IPS DF 6.9 (cell line): ENCODE data around the gene IDH2.

ENCODE experiments used
- DNase-seq: peaks from one replicate; pipeline ENCODE4 v3.0.0-alpha.2; 2013; ENCODE audit warnings: low read depth, low spot score
- H3K27ac ChIP-seq: one replicate; pipeline ENCODE4 v1.5.1; 2013; ENCODE audit warnings: low read length, control low read depth
- H3K27me3 ChIP-seq: 2 replicates; pipeline ENCODE4 v1.6.1; 2013; ENCODE audit warnings: mild to moderate bottlenecking, low read length; ENCODE audit not compliant: control insufficient read depth, insufficient read depth
- H3K36me3 ChIP-seq: 2 replicates; pipeline ENCODE4 v1.6.1; 2013; ENCODE audit warnings: low read length; ENCODE audit not compliant: control insufficient read depth, insufficient read depth
- H3K4me1 ChIP-seq: 2 replicates; pipeline ENCODE4 v1.6.1; 2013; ENCODE audit warnings: low read length; ENCODE audit not compliant: control insufficient read depth, insufficient read depth
- H3K4me3 ChIP-seq: 2 replicates; pipeline ENCODE4 v1.5.1; 2013; ENCODE audit warnings: mild to moderate bottlenecking, low read length
- H3K9me3 ChIP-seq: 2 replicates; pipeline ENCODE4 v1.6.1; 2013; ENCODE audit warnings: low read length, inconsistent platforms; ENCODE audit not compliant: control insufficient read depth, insufficient read depth
- WGBS: extraction: QIAGEN DNeasy Blood & Tissue Kit; methylation state at CpG from one replicate; pipeline ENCODE4 v1.1.7; 2013; ENCODE audit warnings: mixed read lengths, missing lambda C conversion rate; ENCODE audit not compliant: insufficient read length, insufficient coverage; 5-methylcytosine and 5-hydroxymethylcytosine counted together

The IDH2 gene

GRCh38 chr15:90044191-90044590 lies 58.1 kb downstream of the IDH2 start:
- Histone ChIP-seq H3K27ac (no peak overlapping the region), H3K4me1 (peaks cover 1% of the 10 kb centered on the region; the same call in 1 of the 2 replicates), H3K36me3 (no peaks in the 10 kb centered on the region), H3K27me3 (no peaks in the 10 kb centered on the region), H3K9me3 (no peaks in the 10 kb centered on the region), H3K4me3 (no peak overlapping the region)
- WGBS, result no CpG with 5 or more reads among the region's 14 CpGs
- DNase-seq, result no peak

GRCh38 chr15:90043530-90044010 lies 58.7 kb downstream of the IDH2 start:
- Histone ChIP-seq H3K4me3 (no peak overlapping the region), H3K9me3 (no peaks in the 10 kb centered on the region), H3K36me3 (no peaks in the 10 kb centered on the region), H3K27ac (no peak overlapping the region), H3K27me3 (no peaks in the 10 kb centered on the region), H3K4me1 (peaks cover 1% of the 10 kb centered on the region; the same call in 1 of the 2 replicates)
- DNase-seq, result no peak
- WGBS, result no CpG with 5 or more reads among the region's 5 CpGs

GRCh38 chr15:90042766-90043529 lies 59.3 kb downstream of the IDH2 start:
- H3K27me3 ChIP-seq, result no peaks in the 10 kb centered on the region
- no peak overlapping the region for H3K27ac ChIP-seq
- no peak for DNase-seq
- H3K4me1 ChIP-seq, result peaks cover 1% of the 10 kb centered on the region; the same call in 1 of the 2 replicates
- no peaks in the 10 kb centered on the region for H3K36me3 ChIP-seq
- no peak overlapping the region for H3K4me3 ChIP-seq
- no peaks in the 10 kb centered on the region for H3K9me3 ChIP-seq
- WGBS, result no CpG with 5 or more reads among the region's 27 CpGs

- no peak overlapping the region for H3K4me3 ChIP-seq
- H3K36me3 ChIP-seq, result no peaks in the 10 kb centered on the region
- no peaks in the 10 kb centered on the region for H3K27me3 ChIP-seq
- no peak overlapping the region for H3K27ac ChIP-seq
- H3K9me3 ChIP-seq, result no peaks in the 10 kb centered on the region
- peaks cover 1% of the 10 kb centered on the region; the same call in 1 of the 2 replicates for H3K4me1 ChIP-seq
- no peak for DNase-seq
- no CpG with 5 or more reads among the region's 12 CpGs for WGBS
Observed at GRCh38 chr15:90042356-90042755, 59.9 kb downstream of the IDH2 start.

GRCh38 chr15:90040618-90041017 lies 61.6 kb downstream of the IDH2 start:
- no peaks in the 10 kb centered on the region for H3K36me3 ChIP-seq
- no peaks in the 10 kb centered on the region for H3K9me3 ChIP-seq
- H3K27ac ChIP-seq, result no peak overlapping the region
- H3K4me1 ChIP-seq, result peaks cover 3% of the 10 kb centered on the region
- no peaks in the 10 kb centered on the region for H3K27me3 ChIP-seq
- WGBS, result no CpG with 5 or more reads among the region's 6 CpGs
- H3K4me3 ChIP-seq, result no peak overlapping the region
- DNase-seq, result no peak

- Histone ChIP-seq H3K9me3 (no peaks in the 10 kb centered on the region), H3K4me1 (peaks cover 7% of the 10 kb centered on the region), H3K36me3 (no peaks in the 10 kb centered on the region), H3K4me3 (no peak overlapping the region), H3K27ac (no peak overlapping the region), H3K27me3 (no peaks in the 10 kb centered on the region)
- DNase-seq, result no peak
- WGBS, result no CpG with 5 or more reads among the region's 5 CpGs
Observed at GRCh38 chr15:90039996-90040395, 62.3 kb downstream of the IDH2 start.

GRCh38 chr15:90038632-90039095 lies 63.6 kb downstream of the IDH2 start:
- no peak overlapping the region for H3K4me3 ChIP-seq
- H3K27me3 ChIP-seq, result no peaks in the 10 kb centered on the region
- DNase-seq, result no peak
- H3K36me3 ChIP-seq, result no peaks in the 10 kb centered on the region
- peaks cover 8% of the 10 kb centered on the region for H3K4me1 ChIP-seq
- WGBS, result no CpG with 5 or more reads among the region's 3 CpGs
- no peaks in the 10 kb centered on the region for H3K9me3 ChIP-seq
- no peak overlapping the region for H3K27ac ChIP-seq

- H3K27me3 ChIP-seq, result no peaks in the 10 kb centered on the region
- H3K4me1 ChIP-seq, result peaks cover 8% of the 10 kb centered on the region
- no peak for DNase-seq
- H3K9me3 ChIP-seq, result no peaks in the 10 kb centered on the region
- H3K27ac ChIP-seq, result no peak overlapping the region
- H3K36me3 ChIP-seq, result no peaks in the 10 kb centered on the region
- no peak overlapping the region for H3K4me3 ChIP-seq
- no CpG with 5 or more reads among the region's 14 CpGs for WGBS
Observed at GRCh38 chr15:90037961-90038631, 64.2 kb downstream of the IDH2 start.

- Histone ChIP-seq H3K36me3 (no peaks in the 10 kb centered on the region), H3K4me1 (peaks cover 8% of the 10 kb centered on the region), H3K27ac (no peak overlapping the region), H3K27me3 (no peaks in the 10 kb centered on the region), H3K9me3 (no peaks in the 10 kb centered on the region), H3K4me3 (no peak overlapping the region)
- no CpG with 5 or more reads among the region's 5 CpGs for WGBS
- no peak for DNase-seq
Observed at GRCh38 chr15:90037511-90037860, 64.8 kb downstream of the IDH2 start.

GRCh38 chr15:90036806-90037510 lies 65.3 kb downstream of the IDH2 start:
- Histone ChIP-seq H3K27ac (no peak overlapping the region), H3K9me3 (no peaks in the 10 kb centered on the region), H3K36me3 (no peaks in the 10 kb centered on the region), H3K4me1 (peaks cover 8% of the 10 kb centered on the region), H3K27me3 (no peaks in the 10 kb centered on the region), H3K4me3 (no peak overlapping the region)
- WGBS, result no CpG with 5 or more reads among the region's 11 CpGs
- DNase-seq, result no peak
